Kidney (tissue), 14 donors: ENCODE data around the gene XKR7. TPM values are rescaled to one million over a fixed set of nuclear protein-coding genes. Genes with fewer than 3 reads are reported as not detected.
A peak's percentile ranks its signal among the peaks of the same experiment; 100 is the strongest.

Experiments
- DNase-seq, 5 donors: peaks; one replicate each; pipeline ENCODE4 v3.0.0-alpha.2; 2013 to 2020
- FAIRE-seq: peaks from 2 replicates; lab custom pipeline; 2012; peaks lifted over from hg19 to GRCh38; lab: Jason Lieb, UNC
- H3K27ac ChIP-seq, 2 donors: one replicate each; pipeline ENCODE4 v1.7.0; 2013; ENCODE audit warnings: low read depth in 2 of 2, low read length in 2 of 2, inconsistent platforms in 1 of 2
- H3K27me3 ChIP-seq: one replicate; pipeline ENCODE4 v1.7.1; 2013; ENCODE audit warnings: low read length, inconsistent platforms; ENCODE audit not compliant: control insufficient read depth, insufficient read depth
- H3K36me3 ChIP-seq, 3 donors: one replicate each; pipeline versions ENCODE4 v1.7.0 to v1.7.1; 2013; ENCODE audit warnings: low read length in 3 of 3, control low read depth in 1 of 3, inconsistent platforms in 1 of 3; ENCODE audit not compliant: insufficient read depth in 3 of 3, control insufficient read depth in 2 of 3
- H3K4me1 ChIP-seq, 3 donors: one replicate each; pipeline versions ENCODE4 v1.7.0 to v1.7.1; 2013; ENCODE audit warnings: low read length in 3 of 3, inconsistent platforms in 1 of 3, low read depth in 1 of 3; ENCODE audit not compliant: control insufficient read depth in 2 of 3, insufficient read depth in 2 of 3
- H3K4me3 ChIP-seq, 3 donors: one replicate each; pipeline versions ENCODE4 v1.7.0 to v1.8.1; 2013; ENCODE audit warnings: low read length in 3 of 3, control low read depth in 1 of 3, inconsistent platforms in 1 of 3
- H3K9ac ChIP-seq, 3 donors: one replicate each; pipeline versions ENCODE4 v1.7.0 to v1.7.1; 2013; ENCODE audit warnings: low read length in 3 of 3, control low read depth in 1 of 3, inconsistent platforms in 1 of 3
- H3K9me3 ChIP-seq, 3 donors: one replicate each; pipeline versions ENCODE4 v1.7.0 to v1.7.1; 2013; ENCODE audit warnings: low read length in 3 of 3, control low read depth in 1 of 3, inconsistent platforms in 1 of 3; ENCODE audit not compliant: control insufficient read depth in 2 of 3, insufficient read depth in 1 of 3
- intact Hi-C: fragments of 100-400 bp; cut with DNase I; formaldehyde crosslinking; loops from one replicate; pipeline ENCODE4 v1.11.1; 2022
- polyA plus RNA-seq: library from polyadenylated mRNA; stranded (reverse); fragments of 350-450 nt; fragmentation: Illumina TruSeq; extraction: RNeasy Lipid Tissue Mini Kit (QIAGEN cat#74804); gene quantifications from one replicate; pipeline ENCODE4 v1.2.3, GENCODE V29; 2014; ENCODE audit warnings: low read depth, low replicate concordance; ENCODE audit not compliant: insufficient read depth
- total RNA-seq: library from RNA; stranded (reverse); fragmentation: NEBNext Ultra II Directional; extraction: Animal tissue kit (Norgen Biotek cat#: 25700); gene quantifications from one replicate; pipeline ENCODE4 v1.2.1, GENCODE V29; 2021
- TF ChIP-seq, protein P1 (sequence below): IDR thresholded peaks from 3 replicates; pipeline ENCODE4 v1.5.1; 2012; ENCODE audit warnings: mild to moderate bottlenecking, moderate library complexity, borderline replicate concordance; ENCODE audit not compliant: insufficient read depth; ENCODE audit errors: extremely low read depth
- donor health status: control.
- donor health status: control.
- donor health status: control.
- donor health status: control.
- donor health status: control.
- donor health status: DM: yes; HTN: yes; CAD: no.
- donor health status: Normal renal cell carcinoma (clear cell type).

XKR7 gene
- total and polyA plus RNA-seq, 2 donors from 2014 or later, result 0.06 TPM; not detected in 1

DNA sequence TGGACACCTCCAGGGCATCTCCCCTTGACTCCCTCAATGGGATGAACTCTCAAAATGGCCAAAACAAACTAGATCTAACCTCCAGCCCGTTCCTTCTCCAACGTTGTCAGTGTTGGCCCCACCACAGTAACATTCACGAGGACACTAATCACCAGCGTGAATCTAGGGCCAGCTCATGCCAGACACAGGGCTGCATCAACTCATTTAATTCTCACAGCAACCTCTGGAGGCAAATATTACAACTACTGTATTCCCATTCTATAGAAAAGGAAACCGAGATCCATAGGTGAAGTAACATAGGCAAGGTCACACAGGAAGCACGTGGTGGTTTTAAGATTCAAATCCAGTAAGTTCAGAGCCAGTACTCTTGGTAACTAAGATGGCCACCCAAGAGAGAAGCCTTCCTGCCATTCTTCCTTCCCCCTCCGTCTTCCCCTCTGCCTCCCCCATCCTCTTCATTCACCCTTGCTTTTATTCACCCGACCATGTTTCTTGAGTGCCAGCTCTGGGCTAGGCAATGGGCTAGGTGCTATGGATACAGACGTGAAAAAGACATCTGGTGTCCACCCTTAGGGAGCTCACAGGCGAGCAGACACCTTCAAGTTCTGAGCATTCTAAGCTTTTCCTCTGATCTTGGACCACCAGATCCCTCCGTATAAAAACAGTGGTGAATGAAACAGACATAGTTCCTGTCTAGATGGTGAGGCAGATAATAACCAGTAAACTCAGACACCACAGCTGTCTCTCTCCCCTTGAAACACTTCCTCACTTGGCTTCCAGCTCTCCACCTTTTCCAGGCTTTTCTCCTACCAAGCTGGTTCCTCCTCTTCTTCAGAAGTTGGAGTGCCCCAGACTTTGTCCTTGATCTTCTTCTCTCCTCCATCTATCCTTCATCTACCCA lies 51.9 kb downstream of the XKR7 start:
- intact Hi-C loops, result no loop called here
- TF ChIP-seq, protein P1, sequence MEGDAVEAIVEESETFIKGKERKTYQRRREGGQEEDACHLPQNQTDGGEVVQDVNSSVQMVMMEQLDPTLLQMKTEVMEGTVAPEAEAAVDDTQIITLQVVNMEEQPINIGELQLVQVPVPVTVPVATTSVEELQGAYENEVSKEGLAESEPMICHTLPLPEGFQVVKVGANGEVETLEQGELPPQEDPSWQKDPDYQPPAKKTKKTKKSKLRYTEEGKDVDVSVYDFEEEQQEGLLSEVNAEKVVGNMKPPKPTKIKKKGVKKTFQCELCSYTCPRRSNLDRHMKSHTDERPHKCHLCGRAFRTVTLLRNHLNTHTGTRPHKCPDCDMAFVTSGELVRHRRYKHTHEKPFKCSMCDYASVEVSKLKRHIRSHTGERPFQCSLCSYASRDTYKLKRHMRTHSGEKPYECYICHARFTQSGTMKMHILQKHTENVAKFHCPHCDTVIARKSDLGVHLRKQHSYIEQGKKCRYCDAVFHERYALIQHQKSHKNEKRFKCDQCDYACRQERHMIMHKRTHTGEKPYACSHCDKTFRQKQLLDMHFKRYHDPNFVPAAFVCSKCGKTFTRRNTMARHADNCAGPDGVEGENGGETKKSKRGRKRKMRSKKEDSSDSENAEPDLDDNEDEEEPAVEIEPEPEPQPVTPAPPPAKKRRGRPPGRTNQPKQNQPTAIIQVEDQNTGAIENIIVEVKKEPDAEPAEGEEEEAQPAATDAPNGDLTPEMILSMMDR, result no peak
- H3K9ac ChIP-seq, result peak overlapping the region in 1 of 3 donors; percentile 8
- H3K27ac ChIP-seq, result no peak overlapping the region
- no peak overlapping the region for H3K4me3 ChIP-seq
- peaks cover 0 to 5% (median 0%) of the 10 kb centered on the region in 3 donors for H3K4me1 ChIP-seq
- DNase-seq, result no peak
- H3K36me3 ChIP-seq, result no peaks in the 10 kb centered on the region
- no peak for FAIRE-seq
- H3K27me3 ChIP-seq, result peaks cover 12% of the 10 kb centered on the region
- H3K9me3 ChIP-seq, result no peaks in the 10 kb centered on the region

DNA sequence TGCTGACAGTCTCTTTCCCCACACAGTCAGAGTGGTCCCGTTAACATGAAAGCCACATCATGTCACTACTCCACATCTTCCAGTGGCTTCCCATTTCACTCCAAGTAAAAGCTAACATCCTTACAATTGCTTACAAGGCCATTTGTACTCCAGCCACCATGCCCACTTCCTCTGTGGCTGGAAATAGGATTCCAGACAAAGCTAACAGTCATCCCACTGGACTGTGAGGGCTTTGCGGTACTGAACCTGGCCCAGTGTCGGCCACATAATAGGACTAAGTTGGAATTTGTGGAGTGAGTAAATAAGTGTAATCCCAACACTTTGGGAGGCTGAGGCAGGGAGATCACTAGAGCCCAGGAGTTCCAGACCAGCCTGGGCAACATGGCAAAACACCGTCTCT lies 53.1 kb downstream of the XKR7 start:
- TF ChIP-seq, protein P1, result no peak
- Histone ChIP-seq H3K4me1 (peaks cover 0 to 5% (median 0%) of the 10 kb centered on the region in 3 donors), H3K9ac (no peak overlapping the region), H3K27me3 (peaks cover 12% of the 10 kb centered on the region), H3K36me3 (no peaks in the 10 kb centered on the region), H3K9me3 (no peaks in the 10 kb centered on the region), H3K4me3 (no peak overlapping the region), H3K27ac (no peak overlapping the region)
- intact Hi-C loops, result no loop called here
- FAIRE-seq (no peak), DNase-seq (no peak)

DNA sequence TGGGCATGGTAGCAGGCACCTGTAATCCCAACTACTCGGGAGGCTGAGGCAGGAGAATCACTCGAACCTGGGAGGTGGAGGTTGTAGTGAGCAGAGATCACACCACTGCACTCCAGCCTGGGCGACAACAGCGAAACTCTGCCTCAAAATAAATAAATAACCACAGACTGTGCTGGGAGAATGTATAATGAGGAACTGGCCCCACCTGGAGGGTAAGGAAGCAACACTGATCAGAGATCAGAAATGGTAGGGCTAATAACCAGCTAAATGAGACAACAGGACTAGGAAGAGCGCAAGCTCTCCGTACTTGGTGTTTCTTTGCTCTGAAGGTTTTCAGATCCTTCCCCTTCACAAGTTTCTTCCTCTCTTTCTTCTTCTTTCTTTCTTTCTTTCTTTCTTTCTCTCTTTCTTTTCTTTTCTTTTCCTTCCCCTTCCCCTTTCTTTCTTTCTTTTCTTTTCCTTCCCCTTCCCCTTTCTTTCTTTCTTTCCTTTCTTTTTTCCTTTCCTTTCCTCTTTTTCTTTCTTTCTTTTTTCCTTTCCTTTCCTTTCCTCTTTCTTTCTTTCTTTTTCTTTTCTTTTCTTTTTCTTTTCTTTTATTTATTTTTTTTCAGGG lies 56.8 kb downstream of the XKR7 start:
- no peak for FAIRE-seq
- H3K4me1 ChIP-seq, result no peaks in the 10 kb centered on the region
- no peak overlapping the region for H3K27ac ChIP-seq
- no peaks in the 10 kb centered on the region for H3K9me3 ChIP-seq
- TF ChIP-seq, protein P1, result no peak
- no peaks in the 10 kb centered on the region for H3K36me3 ChIP-seq
- H3K27me3 ChIP-seq, result peaks cover 8% of the 10 kb centered on the region
- H3K9ac ChIP-seq, result no peak overlapping the region
- no peak overlapping the region for H3K4me3 ChIP-seq
- DNase-seq, result no peak
- intact Hi-C loops, result no loop called here
